Endothelial cell of hepatic sinusoid (primary cell): ENCODE data around the gene WHRN.

Experiments used
- in situ Hi-C: cut with HindIII; loops from 2 replicates; pipeline ENCODE4 v1.10.0; 2017; ENCODE audit warnings: low sequenced_read_pairs

WHRN gene

GRCh38 chr9:114516913-114517312, 11.6 kb upstream of the WHRN start:
- in situ Hi-C loops, result loop anchor here (5.0 kb wide), 1 partner anchor 45 kb away; no protein-coding TSS in a partner anchor

DNA sequence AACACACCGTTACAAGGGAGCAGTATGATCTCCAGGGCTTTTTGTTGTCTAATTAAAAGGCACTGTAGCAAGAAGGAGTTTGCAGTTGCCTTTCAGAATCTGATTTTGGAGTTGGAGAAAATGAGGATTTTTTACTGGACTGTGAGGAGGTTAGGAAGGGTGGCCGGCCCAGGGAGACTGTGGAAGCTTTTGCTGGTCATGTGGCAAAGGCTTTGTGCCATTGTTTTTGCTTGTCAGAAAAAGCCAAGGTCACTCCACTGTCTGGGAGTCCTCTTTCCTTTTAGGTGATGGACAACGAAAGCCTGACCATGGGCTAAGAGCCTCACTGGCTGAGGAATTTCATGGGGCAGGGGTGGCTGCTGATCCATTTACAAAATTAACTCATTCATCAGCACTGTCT, 10.3 kb upstream of the WHRN start:
- in situ Hi-C loops, result loop anchor here (5.0 kb wide), 1 partner anchor 43 kb away; no protein-coding TSS in a partner anchor

GRCh38 chr9:114513959-114514267, 8.6 kb upstream of the WHRN start:
- in situ Hi-C loops, result no loop called here

DNA sequence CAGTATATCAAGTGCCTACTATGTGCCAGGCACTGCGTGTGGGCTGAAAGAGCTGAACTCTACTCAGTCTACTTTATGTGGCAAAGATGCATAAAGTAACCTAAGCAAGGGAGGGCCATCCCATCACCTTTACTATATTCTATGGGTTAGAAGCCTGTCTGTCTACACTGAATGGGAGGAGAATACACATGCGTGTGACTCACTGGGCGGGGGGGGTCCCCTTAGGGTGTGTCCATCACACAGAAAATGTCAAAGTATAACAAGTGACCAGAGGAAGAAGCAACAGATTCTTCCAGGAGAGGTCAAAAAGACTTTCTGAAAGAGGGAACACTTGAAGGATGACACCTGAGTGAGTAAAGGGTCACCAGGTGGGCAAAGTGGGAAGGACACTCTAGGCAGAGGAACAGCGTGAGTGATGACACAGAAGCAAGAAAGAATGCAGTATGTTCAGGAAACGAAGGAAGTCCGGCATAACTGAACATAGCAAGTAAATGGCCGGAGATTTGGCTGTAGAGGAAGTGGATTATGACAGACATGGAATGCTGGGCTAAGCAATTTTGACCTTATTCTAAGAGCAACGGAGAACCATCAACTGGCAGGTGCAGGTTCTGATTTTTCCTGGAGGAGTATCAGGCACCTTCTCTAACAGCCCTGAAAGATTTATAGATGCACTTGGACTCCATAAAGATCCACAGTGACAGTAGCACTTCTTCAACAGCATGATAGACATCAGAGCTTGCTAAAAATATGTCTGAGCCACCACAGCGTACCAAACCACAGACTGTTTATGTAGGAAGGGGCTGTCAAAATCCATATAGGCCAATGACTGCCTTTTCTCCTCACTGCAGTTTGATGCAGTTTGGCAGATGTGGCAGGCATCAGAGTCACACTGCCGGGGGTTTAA, 8.0 kb upstream of the WHRN start:
- in situ Hi-C loops, result no loop called here

GRCh38 chr9:114511978-114512874, 7.0 kb upstream of the WHRN start:
- in situ Hi-C loops, result no loop called here

DNA sequence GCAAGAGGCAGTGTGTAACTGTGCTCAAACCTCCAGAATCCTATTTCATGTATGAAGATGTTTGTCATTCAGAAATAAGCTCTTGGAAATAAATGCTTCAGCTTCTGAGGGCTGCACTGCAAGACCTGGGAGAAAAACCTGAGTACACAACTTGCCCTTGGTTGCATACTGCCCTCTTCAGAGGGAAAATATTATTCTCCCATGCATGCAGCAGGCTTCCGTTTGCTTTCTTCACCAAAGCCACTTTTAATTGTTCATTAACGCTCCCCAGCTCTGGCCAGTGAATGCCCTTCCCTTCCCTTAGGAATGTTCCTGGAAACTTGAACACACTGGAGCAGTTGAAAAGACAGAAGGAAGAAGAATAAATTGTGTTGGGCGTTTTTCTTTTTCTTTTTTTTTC, 2.5 kb upstream of the WHRN start:
- in situ Hi-C loops, result no loop called here

GRCh38 chr9:114506082-114506390, 763 bp upstream of the WHRN start:
- in situ Hi-C loops, result no loop called here

- in situ Hi-C loops, result no loop called here
Measured at GRCh38 chr9:114504341-114505186, 709 bp downstream of the WHRN start.

GRCh38 chr9:114503522-114504340, 1.5 kb downstream of the WHRN start:
- in situ Hi-C loops, result no loop called here

GRCh38 chr9:114503009-114503408, 2.3 kb downstream of the WHRN start:
- in situ Hi-C loops, result no loop called here

- in situ Hi-C loops, result no loop called here
Measured at GRCh38 chr9:114501796-114502682, 3.2 kb downstream of the WHRN start.

DNA sequence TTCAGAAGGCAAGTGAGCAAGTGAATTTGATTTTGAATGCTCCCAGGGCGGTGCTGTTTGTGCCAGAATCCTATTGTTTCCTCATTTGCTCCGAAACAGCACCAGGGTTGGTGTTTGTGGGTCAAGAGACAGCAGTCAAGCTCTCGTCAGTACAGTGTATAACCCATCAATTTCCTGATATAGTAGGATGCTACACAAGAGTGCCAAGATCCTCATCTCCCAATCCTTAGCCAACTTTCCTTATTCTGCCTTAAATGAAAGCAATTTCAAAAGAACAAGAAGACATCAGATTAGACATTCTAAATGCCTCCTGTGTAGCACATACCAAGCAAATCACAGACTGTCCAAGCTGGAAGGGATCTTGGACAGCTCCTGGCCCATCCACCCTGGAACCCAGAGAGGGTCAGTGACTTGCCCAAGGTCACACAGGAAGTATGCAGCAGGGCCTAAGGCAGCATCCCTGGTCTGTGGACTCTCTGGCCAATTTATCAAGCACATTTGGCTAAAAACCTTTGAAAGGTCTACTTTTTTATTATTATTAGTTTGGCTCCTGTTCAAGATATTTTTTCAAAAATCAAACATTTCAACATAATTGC, 4.5 kb downstream of the WHRN start:
- in situ Hi-C loops, result no loop called here

- in situ Hi-C loops, result no loop called here
Measured at GRCh38 chr9:114499941-114500696, 5.2 kb downstream of the WHRN start.

GRCh38 chr9:114499528-114499927, 5.7 kb downstream of the WHRN start:
- in situ Hi-C loops, result no loop called here

DNA sequence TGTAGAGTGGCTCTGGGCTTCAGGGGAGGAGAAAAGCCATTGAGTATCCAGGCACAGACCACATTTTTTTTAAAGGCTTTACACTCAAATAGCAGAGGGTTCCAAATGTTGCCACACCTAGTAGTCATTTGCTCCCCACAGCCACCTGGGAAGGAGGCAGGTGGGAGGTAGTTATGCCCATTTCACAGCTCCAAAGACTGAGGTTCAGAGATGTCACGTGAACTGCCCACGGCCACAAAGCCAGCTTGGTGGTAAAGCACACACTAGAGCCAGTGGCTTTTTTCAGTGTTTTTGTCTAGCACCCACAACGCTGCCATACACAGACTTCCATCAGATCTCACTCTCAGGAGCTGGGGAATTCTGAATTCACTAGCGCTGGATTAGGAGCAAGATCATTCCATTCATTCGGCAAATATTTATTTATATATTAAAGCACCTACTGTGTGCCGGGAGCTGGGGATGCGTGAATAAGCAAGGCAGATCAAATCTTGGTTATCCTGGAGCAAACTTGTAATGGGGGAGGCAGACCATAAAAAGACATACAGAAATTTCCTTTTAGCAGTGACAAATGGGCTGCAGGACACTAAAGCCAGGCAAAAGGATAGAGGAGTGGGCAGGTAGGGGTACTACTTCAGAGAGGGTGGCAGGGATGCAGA, 7.4 kb downstream of the WHRN start:
- in situ Hi-C loops, result no loop called here

- in situ Hi-C loops, result no loop called here
Measured at GRCh38 chr9:114497236-114497635, 8.0 kb downstream of the WHRN start.

DNA sequence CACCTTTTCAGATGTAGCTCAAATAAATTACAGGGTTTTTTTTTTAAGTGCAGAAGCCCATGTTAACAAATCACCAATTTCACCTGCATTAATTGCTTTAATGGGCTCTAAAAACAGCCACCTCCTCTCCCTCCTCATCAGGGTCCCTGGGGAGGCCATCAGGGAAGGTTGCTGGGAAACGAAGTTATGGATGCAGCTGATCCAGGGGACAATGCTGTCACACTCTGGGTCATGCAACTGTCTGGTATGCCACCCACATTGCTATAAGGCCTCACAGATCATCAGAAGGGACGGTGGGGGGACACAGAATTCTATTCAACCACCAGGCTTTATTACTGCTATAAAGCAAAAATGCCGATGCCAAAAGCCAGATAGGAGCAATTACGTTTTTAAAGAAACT, 9.3 kb downstream of the WHRN start:
- in situ Hi-C loops, result no loop called here
